HG03039 (cell line): ENCODE data around the gene FAM89B.
A peak's percentile ranks its signal among the peaks of the same experiment; 100 is the strongest.
"Not testable (repeated sequence)": the region's sequence is repeated elsewhere in the genome, so short reads cannot be mapped to it uniquely, and the experiment has no call there.

ENCODE experiments used
- ATAC-seq: cut with Tn5 transposase; IDR thresholded peaks from one replicate; pipeline ENCODE4 v1.9.1; 2021; ENCODE audit warnings: mild to moderate bottlenecking, moderate library complexity; ENCODE audit not compliant: unreplicated experiment

The FAM89B gene

DNA sequence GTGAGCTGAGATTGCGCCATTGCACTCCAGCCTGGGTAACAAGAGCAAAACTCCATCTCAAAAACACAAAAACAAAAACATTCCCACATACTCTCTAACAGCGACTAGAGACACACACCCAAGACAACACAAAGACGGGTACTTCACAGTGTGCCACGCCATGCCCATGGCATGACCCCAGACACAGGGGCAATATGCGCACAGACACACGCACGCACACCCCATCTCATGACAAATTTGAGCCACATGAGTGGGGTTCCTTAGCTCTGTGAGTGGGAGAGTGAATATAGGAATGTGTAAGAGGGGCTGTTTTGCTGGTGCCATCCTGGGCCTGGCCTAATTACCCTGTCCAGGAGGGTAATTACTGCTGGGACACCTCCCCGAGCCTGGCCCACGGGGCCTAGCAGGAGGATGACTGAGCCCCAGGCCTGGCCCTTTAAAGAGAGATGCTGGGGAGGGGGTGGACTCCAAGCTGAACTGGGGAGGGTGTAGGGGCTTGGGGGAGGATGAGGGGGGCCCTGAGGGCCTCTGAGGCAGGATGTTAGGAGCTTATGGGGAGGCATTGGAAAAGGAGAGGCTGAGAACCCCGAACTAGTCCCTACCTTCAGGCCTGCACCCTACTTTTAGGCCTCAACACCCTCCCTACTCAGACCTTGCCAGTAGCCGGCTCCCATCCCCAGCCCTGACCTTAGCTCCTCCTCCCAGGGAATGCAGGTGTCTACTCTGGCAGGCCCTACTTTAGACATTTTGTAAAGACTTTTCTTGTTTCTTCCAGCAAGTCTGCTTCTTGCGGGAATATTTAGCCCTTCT, 15.7 kb upstream of the FAM89B start:
- no peak for ATAC-seq

DNA sequence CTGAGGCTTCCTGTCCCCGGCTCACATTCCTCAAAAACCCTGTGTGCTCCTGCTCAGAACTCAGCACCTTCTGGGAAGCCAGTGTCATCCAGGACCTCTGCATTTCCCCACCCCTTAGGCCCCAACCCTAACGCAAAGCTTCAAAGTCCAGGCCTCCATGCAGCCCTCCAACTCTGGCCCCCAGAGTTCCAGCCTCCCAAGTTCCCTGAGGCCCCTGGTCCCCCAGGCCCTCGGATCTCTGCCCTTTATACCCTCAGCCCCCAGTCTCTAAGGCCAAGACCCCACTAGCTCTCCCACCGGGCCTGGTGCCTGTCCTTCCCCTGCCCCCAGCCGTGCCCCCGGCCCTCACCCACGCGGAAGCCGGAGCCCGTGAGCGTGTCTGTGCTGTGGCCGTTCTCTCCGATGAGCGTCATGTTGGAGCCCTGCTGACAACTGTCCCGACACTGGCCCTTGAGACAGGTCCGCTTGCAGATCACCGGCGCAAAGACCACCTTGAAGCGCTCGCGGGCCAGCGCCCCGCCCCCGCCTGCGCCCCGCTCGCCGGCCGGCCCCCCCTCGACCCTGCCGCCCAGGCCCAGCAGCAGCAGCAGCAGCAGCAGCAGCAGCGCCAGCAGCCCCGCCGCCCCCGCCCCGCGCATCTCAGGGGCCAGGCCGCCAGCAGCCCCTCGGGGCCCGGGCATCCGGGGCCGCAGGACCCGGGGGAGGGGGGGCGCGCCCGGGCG, 14.9 kb upstream of the FAM89B start:
- no peak for ATAC-seq

- no peak for ATAC-seq
These were observed 14.1 kb upstream of the FAM89B start, which contains the start of gene LTBP3 for GRCh38 chr11:65558002-65558929. Gene LTBP3, minus strand, starts transcription at chr11:65558359. Its CDS starts 400 bp downstream, at chr11:65557959.

- ATAC-seq, result no peak
These were observed 13.3 kb upstream of the FAM89B start for GRCh38 chr11:65558930-65559509.

DNA sequence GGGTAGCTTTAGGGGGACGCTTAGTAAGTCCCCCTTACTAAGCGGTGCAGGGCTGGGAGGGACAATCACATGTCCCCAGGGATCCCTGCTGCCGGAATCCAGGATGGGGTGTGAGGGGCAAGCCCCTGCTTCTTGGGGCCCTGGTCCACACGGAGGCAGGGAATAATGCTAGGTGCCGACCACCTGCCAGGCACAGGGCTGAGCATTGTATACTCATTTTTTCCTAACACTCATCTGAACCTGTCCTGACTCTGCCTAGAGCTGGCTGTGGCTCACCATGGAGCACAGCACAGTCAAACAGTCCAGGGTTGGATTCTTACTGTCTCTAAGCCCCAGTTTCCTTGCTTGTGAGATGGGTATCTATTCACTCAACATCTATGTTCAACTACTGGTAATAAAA, 12.8 kb upstream of the FAM89B start:
- no peak for ATAC-seq

GRCh38 chr11:65559951-65560537, 12.3 kb upstream of the FAM89B start:
- no peak for ATAC-seq

DNA sequence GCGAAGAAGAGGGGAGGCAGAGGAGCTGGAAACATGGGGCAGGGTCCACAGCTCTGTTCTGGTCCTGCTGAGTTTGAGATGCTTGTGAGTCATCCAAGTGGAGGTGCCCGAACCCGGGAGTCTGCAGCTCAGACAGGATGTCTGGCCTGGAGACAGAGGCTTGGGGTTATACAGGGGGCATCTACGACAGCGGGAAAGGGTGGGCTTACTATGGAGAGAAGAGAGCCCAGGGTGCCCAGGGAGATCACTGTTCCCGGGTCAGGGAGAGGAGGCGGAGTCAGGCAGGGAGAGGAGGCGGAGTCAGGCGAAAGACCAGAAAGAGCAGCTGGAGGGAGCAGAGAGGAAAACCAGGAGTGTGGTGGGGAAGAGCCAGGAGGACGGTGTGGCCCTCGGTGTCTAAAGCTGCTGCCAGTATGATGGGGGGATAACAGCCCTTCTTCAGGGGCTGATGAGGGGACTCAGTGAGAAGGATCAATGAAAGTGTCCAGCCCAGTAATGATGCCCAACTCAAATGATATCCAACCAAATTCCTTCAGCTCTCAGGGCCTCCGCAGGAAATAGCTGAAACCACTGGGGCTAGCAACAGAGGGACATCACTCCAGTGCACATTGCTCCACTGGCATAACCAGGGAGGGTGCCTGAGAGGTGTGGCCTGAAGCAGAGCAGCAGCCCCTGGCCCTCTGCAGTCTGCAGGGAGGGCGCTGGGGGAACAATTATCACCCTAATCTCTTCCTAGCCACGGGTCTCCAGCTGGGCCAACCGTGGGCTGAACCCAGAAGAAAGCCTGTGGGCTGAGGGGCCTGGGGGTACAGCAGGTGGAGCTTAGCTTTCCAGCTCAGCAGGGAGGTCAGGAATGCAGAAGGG, 11.6 kb upstream of the FAM89B start:
- no peak for ATAC-seq

- no peak for ATAC-seq
These were observed 10.3 kb upstream of the FAM89B start for GRCh38 chr11:65562020-65562419.

DNA sequence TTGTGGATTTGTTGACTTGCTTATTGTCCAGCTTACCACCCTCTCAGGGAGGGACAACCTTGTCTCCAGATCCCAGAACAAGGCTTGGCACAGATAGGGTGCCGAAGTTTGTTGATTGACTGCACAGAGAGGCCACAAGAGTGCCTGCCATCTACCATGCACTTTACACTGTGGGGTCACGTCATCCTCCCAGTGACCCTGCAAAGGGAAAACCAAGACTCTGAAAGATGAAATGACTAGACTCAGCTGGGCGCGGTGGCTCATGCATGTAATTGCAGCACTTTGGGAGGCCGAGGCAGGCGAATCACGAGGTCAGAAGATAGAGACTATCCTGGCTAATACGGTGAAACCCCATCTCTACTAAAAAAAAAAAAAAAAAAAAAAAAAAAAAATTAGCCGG, 9.6 kb upstream of the FAM89B start:
- ATAC-seq, result no peak

GRCh38 chr11:65563601-65564000, 8.7 kb upstream of the FAM89B start:
- ATAC-seq, result no peak

- ATAC-seq, result not testable (repeated sequence)
These were observed 7.3 kb upstream of the FAM89B start for GRCh38 chr11:65564879-65565559.

DNA sequence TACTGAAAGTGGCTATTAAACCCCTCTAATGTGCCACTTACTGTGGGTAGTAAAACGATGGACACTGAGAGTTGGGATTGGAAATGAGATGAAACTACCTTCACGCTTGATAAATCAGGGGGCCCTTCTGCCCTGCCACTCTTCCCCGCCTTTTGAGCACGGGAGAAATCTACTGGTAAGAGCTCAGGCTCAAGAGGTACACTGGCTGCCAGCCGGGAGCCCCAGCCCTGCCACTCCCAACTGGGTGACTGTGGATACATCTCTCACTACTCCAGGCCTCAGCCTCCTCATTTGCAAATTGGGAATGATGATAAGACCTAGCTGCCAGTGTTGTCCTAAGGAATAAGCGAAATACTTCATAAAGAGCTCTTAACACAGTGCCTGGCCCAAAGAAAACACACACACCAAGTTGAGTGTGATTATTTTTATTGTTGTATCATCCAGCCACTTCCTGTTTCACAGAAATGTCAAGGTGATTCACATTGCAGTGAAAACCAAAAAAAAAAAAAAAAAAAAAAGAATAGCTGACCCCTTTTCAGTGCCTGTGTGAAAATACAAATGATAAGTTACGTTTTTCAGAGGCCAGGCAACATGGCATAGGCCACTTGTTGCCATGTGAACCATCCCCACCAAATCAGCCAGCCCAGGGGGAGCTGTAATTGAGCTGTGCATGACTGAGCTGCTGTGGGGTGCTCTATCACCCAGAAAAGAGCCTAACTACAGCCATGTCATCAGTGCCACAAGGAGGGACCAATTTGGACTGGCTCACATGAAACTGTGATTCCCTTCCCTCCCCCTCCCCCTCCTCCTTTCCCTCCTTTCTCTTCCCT, 6.5 kb upstream of the FAM89B start:
- ATAC-seq, result no peak

DNA sequence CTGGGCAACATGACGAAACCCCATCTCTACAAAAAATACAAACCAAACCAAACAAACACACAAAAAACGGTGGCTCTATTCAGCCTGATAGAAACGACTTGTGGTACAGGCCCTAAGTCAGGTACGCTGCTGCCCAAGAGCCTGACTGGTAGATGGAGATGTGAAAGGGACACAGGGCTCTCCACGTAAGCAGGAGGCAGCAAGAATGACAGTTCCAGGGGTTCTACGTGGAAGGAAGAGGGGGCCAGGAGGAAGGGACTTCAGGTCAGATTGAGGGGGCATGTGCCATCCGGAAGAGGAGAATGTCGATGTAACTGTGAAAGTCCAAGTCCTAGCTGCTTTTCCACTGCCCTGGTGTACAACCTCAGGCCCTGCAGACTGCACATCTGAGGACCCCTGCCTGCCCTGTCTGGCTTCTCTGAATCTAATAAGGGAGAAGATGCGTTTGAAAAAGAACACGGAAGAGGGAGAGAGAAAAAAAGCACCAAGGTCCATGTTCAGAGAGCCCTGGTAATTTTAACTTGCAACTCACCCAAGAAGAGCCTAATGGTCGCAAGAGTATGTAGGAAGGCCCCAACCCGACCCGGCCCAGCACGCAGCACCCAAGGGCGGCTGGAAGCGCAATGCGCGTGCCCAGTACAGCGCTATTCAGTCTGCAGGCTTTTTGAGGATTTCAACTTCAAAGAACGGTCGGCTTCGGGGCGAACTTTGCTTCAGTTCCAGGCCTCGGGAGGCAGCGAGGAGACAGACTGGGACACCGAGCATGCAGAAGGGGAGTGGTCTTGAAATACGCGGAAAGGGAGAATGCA, 3.0 kb upstream of the FAM89B start:
- ATAC-seq, result peak; percentile 0

DNA sequence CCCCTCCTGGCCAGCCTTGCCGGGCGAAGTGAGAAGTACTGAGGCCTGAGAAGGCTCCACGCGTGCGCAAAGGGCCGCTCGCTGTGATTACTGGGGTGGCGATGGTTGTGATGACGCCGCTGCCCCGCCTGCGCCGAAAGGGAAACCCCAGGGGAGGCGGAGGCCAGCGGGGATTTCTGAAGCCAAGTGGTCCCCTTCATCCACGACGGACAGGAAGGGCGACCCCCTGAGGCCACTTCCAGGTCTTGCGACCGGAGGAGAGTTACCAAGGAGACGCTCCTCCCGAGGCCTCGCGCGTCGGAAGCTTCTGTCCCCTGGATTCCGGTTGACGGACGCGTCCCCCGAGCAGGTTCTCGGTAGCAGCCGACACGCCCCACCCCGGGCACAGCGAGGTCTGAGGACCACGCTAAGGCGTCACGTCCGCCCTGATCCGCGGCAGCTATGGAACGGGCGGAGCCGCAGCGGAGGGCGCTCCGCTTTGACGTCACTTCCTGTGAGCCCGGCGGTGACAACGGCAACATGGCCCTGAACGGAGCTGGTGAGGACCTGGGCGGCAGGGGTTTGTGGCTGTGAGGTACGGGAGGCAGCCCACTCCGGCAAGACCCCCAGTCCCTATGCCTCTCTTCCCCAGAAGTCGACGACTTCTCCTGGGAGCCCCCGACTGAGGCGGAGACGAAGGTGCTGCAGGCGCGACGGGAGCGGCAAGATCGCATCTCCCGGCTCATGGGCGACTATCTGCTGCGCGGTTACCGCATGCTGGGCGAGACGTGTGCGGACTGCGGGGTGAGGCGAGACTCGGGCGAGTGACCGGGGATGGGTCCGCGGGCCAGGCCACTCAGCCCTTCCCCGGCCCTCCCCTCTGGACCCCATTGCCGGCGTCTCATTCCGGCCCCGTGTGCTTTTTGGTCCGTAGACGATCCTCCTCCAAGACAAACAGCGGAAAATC, 2.1 kb upstream of the FAM89B start, which contains the start of gene ZNRD2:
ZNRD2 (plus strand) TSS at position 505 of the 946 bp plus-strand sequence; CDS start at position 520, 15 bp downstream.
- peak; percentile 56 for ATAC-seq

DNA sequence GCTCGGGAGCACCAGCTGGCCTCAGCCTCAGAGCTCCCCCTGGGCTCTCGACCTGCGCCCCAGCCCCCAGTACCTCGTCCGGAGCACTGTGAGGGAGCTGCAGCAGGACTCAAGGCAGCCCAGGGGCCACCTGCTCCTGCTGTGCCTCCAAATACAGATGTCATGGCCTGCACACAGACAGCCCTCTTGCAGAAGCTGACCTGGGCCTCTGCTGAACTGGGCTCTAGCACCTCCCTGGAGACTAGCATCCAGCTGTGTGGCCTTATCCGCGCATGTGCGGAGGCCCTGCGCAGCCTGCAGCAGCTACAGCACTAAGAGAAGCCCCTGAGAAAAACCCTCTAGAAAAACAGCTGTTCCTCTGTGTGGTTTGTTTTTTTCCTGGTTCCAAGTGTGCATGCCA, 918 bp upstream of the FAM89B start:
- ATAC-seq, result no peak

GRCh38 chr11:65571940-65572339, 398 bp upstream of the FAM89B start:
- ATAC-seq, result no peak
